HEK293 (cell line): Measurements from ENCODE around the gene MCF2L.

Experiments used
- CTCF ChIA-PET: fragments of 350-600 bp; formaldehyde crosslinking; extraction: SDS; loops from one replicate; lab custom pipeline; 2021; ENCODE audit warnings: antibody characterized with exemption; lab: Yijun Ruan, JAX
- POLR2A ChIA-PET: fragments of 300-600 bp; formaldehyde crosslinking; extraction: SDS; loops from one replicate; lab custom pipeline; 2020; ENCODE audit warnings: antibody characterized with exemption, inconsistent platforms; lab: Yijun Ruan, JAX
- H3K27ac ChIP-seq: fragments of 200-500 bp; sonication (Bioruptor generic); 2 replicates; pipeline ENCODE4 v1.5.1; 2014; ENCODE audit warnings: low read depth, low read length, control low read depth, inconsistent platforms; ENCODE audit errors: extremely low read depth
- H3K36me3 ChIP-seq, 2 experiments: fragments of 200-500 bp in 1 of 2; sonication (Bioruptor generic) in 1 of 2; 1 replicate in 1 of 2; 2 replicates in 1 of 2; pipeline ENCODE4 v1.5.1; 2014 to 2017; ENCODE audit warnings: inconsistent platforms in 2 of 2, low read length in 2 of 2; ENCODE audit not compliant: control insufficient read depth in 2 of 2, insufficient read depth in 1 of 2
- H3K4me1 ChIP-seq: fragments of 200-500 bp; sonication (Bioruptor generic); 2 replicates; pipeline ENCODE4 v1.5.1; 2014; ENCODE audit warnings: mild to moderate bottlenecking, low read length, inconsistent platforms; ENCODE audit not compliant: control insufficient read depth, insufficient read depth
- H3K4me3 ChIP-seq: 2 replicates; pipeline ENCODE4 v1.5.1; 2011; ENCODE audit warnings: low read depth, mild to moderate bottlenecking, control low read depth, low read length, moderate library complexity
- H3K9me3 ChIP-seq: fragments of 200-500 bp; sonication (Bioruptor generic); 2 replicates; pipeline ENCODE4 v1.5.1; 2014; ENCODE audit warnings: low read depth, low read length, inconsistent platforms; ENCODE audit not compliant: control insufficient read depth, insufficient read depth
- GLI2 ChIP-seq: fragments of 450-650 bp; formaldehyde crosslinking; IDR thresholded peaks from 2 replicates; pipeline ENCODE4; 2017; ENCODE audit warnings: missing biosample characterization, missing genetic modification characterization, low read depth, borderline replicate concordance
- MYNN ChIP-seq: fragments of 450-650 bp; formaldehyde crosslinking; IDR thresholded peaks from 2 replicates; pipeline ENCODE4 v1.5.1; 2016; ENCODE audit warnings: missing biosample characterization, missing genetic modification characterization, borderline replicate concordance
- MZF1 ChIP-seq: fragments of 450-650 bp; formaldehyde crosslinking; IDR thresholded peaks from 2 replicates; pipeline ENCODE4 v1.5.1; 2017; ENCODE audit warnings: missing biosample characterization, missing genetic modification characterization, borderline replicate concordance
- SCRT1 ChIP-seq: fragments of 450-650 bp; formaldehyde crosslinking; IDR thresholded peaks from 2 replicates; pipeline ENCODE4 v1.5.1; 2016; ENCODE audit warnings: missing biosample characterization, missing genetic modification characterization, borderline replicate concordance
- SCRT2 ChIP-seq: fragments of 450-650 bp; formaldehyde crosslinking; IDR thresholded peaks from 2 replicates; pipeline ENCODE4 v1.5.1; 2016; ENCODE audit warnings: missing biosample characterization, missing genetic modification characterization
- YY1 ChIP-seq: fragments of 450-650 bp; formaldehyde crosslinking; IDR thresholded peaks from 2 replicates; pipeline ENCODE4 v1.5.1; 2018; ENCODE audit warnings: missing biosample characterization, missing genetic modification characterization
- YY2 ChIP-seq: fragments of 450-650 bp; formaldehyde crosslinking; IDR thresholded peaks from 2 replicates; pipeline ENCODE4 v1.5.1; 2016; ENCODE audit warnings: missing biosample characterization, missing genetic modification characterization
- ZBTB44 ChIP-seq: fragments of 450-650 bp; IDR thresholded peaks from 2 replicates; pipeline ENCODE4 v1.5.1; 2018; ENCODE audit warnings: missing biosample characterization, mild to moderate bottlenecking, missing genetic modification characterization
- ZFP41 ChIP-seq: fragments of 450-650 bp; formaldehyde crosslinking; IDR thresholded peaks from 2 replicates; pipeline ENCODE4 v1.5.1; 2016; ENCODE audit warnings: missing biosample characterization, missing genetic modification characterization, borderline replicate concordance
- ZNF18 ChIP-seq: fragments of 450-650 bp; formaldehyde crosslinking; IDR thresholded peaks from 2 replicates; pipeline ENCODE4 v1.5.1; 2016; ENCODE audit warnings: missing biosample characterization, missing genetic modification characterization
- ZNF248 ChIP-seq: fragments of 450-650 bp; formaldehyde crosslinking; IDR thresholded peaks from 2 replicates; pipeline ENCODE4 v1.5.1; 2017; ENCODE audit warnings: missing biosample characterization, missing genetic modification characterization
- ZNF280D ChIP-seq: fragments of 450-650 bp; formaldehyde crosslinking; IDR thresholded peaks from 2 replicates; pipeline ENCODE4 v1.5.1; 2016; ENCODE audit warnings: missing biosample characterization, missing genetic modification characterization
- ZNF335 ChIP-seq: fragments of 450-650 bp; formaldehyde crosslinking; conservative IDR thresholded peaks from 2 replicates; pipeline ENCODE4 v1.5.1; 2016; ENCODE audit warnings: missing biosample characterization, missing genetic modification characterization
- ZNF341 ChIP-seq: fragments of 450-650 bp; formaldehyde crosslinking; IDR thresholded peaks from 2 replicates; pipeline ENCODE4; 2016; ENCODE audit warnings: low read depth, missing biosample characterization, missing genetic modification characterization
- ZNF37A ChIP-seq: fragments of 450-650 bp; IDR thresholded peaks from 2 replicates; pipeline ENCODE4 v1.5.1; 2018; ENCODE audit warnings: missing biosample characterization, missing genetic modification characterization
- ZNF391 ChIP-seq: fragments of 450-650 bp; formaldehyde crosslinking; IDR thresholded peaks from 2 replicates; pipeline ENCODE4 v1.5.1; 2016; ENCODE audit warnings: low read depth, missing biosample characterization, missing genetic modification characterization, borderline replicate concordance
- ZNF529 ChIP-seq: fragments of 450-650 bp; formaldehyde crosslinking; IDR thresholded peaks from 2 replicates; pipeline ENCODE4 v1.5.1; 2017; ENCODE audit warnings: missing genetic modification characterization, missing biosample characterization; ENCODE audit not compliant: insufficient replicate concordance
- ZNF623 ChIP-seq: fragments of 450-650 bp; formaldehyde crosslinking; IDR thresholded peaks from 2 replicates; pipeline ENCODE4 v1.5.1; 2016; ENCODE audit warnings: missing biosample characterization, missing genetic modification characterization
- ZNF701 ChIP-seq: fragments of 450-650 bp; formaldehyde crosslinking; IDR thresholded peaks from 2 replicates; pipeline ENCODE4 v1.5.1; 2016; ENCODE audit warnings: missing biosample characterization, missing genetic modification characterization
- ZNF792 ChIP-seq: fragments of 450-650 bp; formaldehyde crosslinking; IDR thresholded peaks from 2 replicates; pipeline ENCODE4 v1.5.1; 2016; ENCODE audit warnings: missing biosample characterization, missing genetic modification characterization

Gene MCF2L

GRCh38 chr13:113069861-113070805, 101.1 kb downstream of the MCF2L start:
- POLR2A ChIA-PET: no interaction called here
- Histone ChIP-seq H3K27ac (no peak overlapping the region), H3K4me1 (no peaks in the 10 kb centered on the region)
- CTCF ChIA-PET: no interaction called here
- TF ChIP-seq ZNF529 (tag by site-specific recombination): no peak
- TF ChIP-seq ZFP41 (tag by site-specific recombination): no peak
- TF ChIP-seq ZNF623: no peak
- TF ChIP-seq GLI2 (tag by site-specific recombination): no peak
- no peak for TF ChIP-seq ZNF391 (tag by site-specific recombination)
- TF ChIP-seq ZNF335: no peak
- no peak for TF ChIP-seq ZNF248
- TF ChIP-seq ZNF341 (tag by site-specific recombination): no peak
- TF ChIP-seq SCRT1: no peak
- no peak for TF ChIP-seq MYNN
- TF ChIP-seq YY2: no peak
- TF ChIP-seq ZNF37A (tag by site-specific recombination): no peak
- no peak for TF ChIP-seq ZNF18
- TF ChIP-seq MZF1 (tag by site-specific recombination): no peak
- TF ChIP-seq ZNF701 (tag by site-specific recombination): no peak
- no peak for TF ChIP-seq YY1
- TF ChIP-seq ZBTB44: no peak
- TF ChIP-seq, all 188 proteins: peak for 0
- Histone ChIP-seq H3K9me3 (no peaks in the 10 kb centered on the region), H3K36me3 (peaks cover 0 to 2% of the 10 kb centered on the region in 2 experiments; a peak in 1 of 3 replicates), H3K4me3 (no peak overlapping the region)

- Histone ChIP-seq H3K36me3 (peaks cover 0 to 2% of the 10 kb centered on the region in 2 experiments; a peak in 1 of 3 replicates), H3K9me3 (no peaks in the 10 kb centered on the region), H3K4me3 (no peak overlapping the region), H3K4me1 (no peaks in the 10 kb centered on the region), H3K27ac (no peak overlapping the region)
- POLR2A ChIA-PET: no interaction called here
- CTCF ChIA-PET: no interaction called here
- TF ChIP-seq SCRT2 (0 out of 2 replicates have a peak, but pooled peaks have one; percentile 9), ZNF792 (tag by site-specific recombination) (no peak)
Measured at GRCh38 chr13:113070855-113071254, 101.8 kb downstream of the MCF2L start.

- CTCF ChIA-PET: interaction anchor here (0.7 kb wide), 1 partner anchor 539 kb away, joined by 3 read pairs; no protein-coding TSS in a partner anchor
- POLR2A ChIA-PET: no interaction called here
- Histone ChIP-seq H3K4me1 (no peaks in the 10 kb centered on the region), H3K4me3 (no peak overlapping the region), H3K27ac (no peak overlapping the region), H3K36me3 (peaks cover 0 to 2% of the 10 kb centered on the region in 2 experiments; a peak in 1 of 3 replicates), H3K9me3 (no peaks in the 10 kb centered on the region)
- TF ChIP-seq ZNF280D (tag by site-specific recombination): no peak
Measured at GRCh38 chr13:113072376-113072775, 103.4 kb downstream of the MCF2L start.
